Fibroblast of the aortic adventitia (primary cell): Measurements from ENCODE around the gene ZNHIT2. TPM values are rescaled to one million over a fixed set of nuclear protein-coding genes. Genes with fewer than 3 reads are reported as not detected.

Experiments used
- DNase-seq: peaks from one replicate; pipeline ENCODE4 v3.0.0-alpha.2; 2010; ENCODE audit warnings: low read depth
- H3K4me3 ChIP-seq: 2 replicates; pipeline ENCODE4 v1.5.1; 2011; ENCODE audit warnings: low read depth, mild to moderate bottlenecking, control low read depth, low read length, moderate library complexity
- CTCF ChIP-seq: IDR thresholded peaks from 2 replicates; pipeline ENCODE4 v1.5.1; 2011; ENCODE audit warnings: mild to moderate bottlenecking, low read length, control low read depth, inconsistent platforms; ENCODE audit not compliant: insufficient read depth
- total RNA-seq: library from RNA; depleted of rRNA; stranded (reverse); fragments of >200 nt; gene quantifications from 2 replicates; pipeline ENCODE4 v1.2.3, GENCODE V29; 2012; ENCODE audit warnings: low replicate concordance

ZNHIT2 gene
- total RNA-seq, 1 donor: 9.9 TPM

GRCh38 chr11:65108469-65109123 is 8.9 kb downstream of the ZNHIT2 start:
- no peak for TF ChIP-seq CTCF
- no peak for DNase-seq
- H3K4me3 ChIP-seq: no peak overlapping the region

DNA sequence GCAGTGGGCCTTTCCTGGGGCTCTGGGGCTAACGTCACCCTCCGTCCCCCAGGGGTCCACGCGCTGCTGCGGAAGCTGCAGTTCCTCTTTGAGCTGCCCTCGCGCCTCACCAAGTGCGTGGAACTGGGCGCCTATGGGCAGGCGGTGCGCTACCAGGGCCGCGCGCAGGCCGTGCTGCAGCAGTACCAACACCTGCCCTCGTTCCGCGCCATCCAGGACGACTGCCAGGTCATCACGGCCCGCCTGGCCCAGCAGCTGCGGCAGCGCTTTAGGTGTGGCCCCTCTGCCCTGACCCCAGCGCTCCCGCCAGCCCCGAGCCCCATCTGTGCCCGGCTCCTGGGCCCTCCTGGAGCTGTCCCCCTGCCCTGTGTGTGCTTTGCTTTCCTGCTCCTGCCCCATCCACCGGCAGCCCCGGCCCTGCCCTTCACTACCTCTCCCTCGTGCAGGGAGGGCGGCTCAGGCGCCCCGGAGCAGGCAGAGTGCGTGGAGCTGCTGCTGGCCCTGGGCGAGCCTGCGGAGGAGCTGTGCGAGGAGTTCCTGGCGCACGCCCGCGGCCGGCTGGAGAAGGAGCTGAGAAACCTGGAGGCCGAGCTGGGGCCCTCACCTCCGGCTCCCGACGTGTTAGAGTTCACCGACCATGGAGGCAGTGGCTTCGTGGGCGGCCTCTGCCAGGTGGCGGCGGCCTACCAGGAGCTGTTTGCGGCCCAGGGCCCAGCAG is 9.6 kb downstream of the ZNHIT2 start:
- no peak overlapping the region for H3K4me3 ChIP-seq
- no peak for DNase-seq
- TF ChIP-seq CTCF: no peak

DNA sequence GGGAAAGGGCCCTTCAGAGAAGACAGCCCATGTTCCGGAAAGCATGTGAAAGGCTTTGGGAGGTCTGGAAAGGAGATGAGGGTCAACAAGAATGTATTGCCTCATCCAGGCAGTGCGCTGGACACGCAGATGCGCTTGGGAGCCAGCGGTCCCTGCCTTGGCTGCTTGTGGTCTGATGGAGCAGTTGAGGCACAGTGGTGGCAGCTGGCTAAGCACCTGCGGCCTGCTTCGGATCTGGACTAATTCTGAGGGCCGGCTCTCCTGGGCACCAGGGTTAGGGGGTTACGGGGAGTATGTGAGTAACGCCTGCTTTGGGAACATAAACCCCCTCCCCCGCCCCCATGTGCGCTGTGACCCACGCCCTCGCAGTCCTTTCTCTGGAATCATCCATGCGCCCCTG is 10.4 kb downstream of the ZNHIT2 start:
- no peak overlapping the region for H3K4me3 ChIP-seq
- no peak for TF ChIP-seq CTCF
- no peak for DNase-seq

DNA sequence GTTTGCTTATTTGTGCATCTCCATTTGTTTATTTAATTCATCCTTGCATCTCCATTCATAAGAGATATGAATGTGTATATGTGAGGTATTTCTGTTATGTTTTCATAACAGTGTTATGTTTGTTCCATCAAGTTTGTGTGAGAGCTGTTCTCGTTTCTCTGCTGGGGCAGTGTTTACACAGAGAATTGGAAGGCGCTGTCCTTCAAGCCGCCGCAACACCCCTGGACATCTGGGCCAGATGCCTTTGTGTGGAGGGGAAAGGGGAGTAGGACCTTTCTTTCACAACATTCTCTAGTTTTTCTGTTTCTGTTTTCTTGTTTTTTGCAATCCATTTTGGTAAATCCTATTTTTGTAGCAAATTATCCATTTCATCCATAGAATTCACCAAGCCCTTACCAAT is 12.9 kb downstream of the ZNHIT2 start:
- TF ChIP-seq CTCF: no peak
- no peak overlapping the region for H3K4me3 ChIP-seq
- DNase-seq: no peak

- no peak for TF ChIP-seq CTCF
- H3K4me3 ChIP-seq: no peak overlapping the region
- no peak for DNase-seq
These were observed 14.0 kb downstream of the ZNHIT2 start for GRCh38 chr11:65103476-65103875.

- TF ChIP-seq CTCF: no peak
- peak; percentile 41 for DNase-seq
- no peak overlapping the region for H3K4me3 ChIP-seq
These were observed 15.1 kb downstream of the ZNHIT2 start for GRCh38 chr11:65102142-65103095.
